Stimulated activated CD8-positive, alpha-beta memory T cell treated with anti-CD3 and anti-CD28 coated beads, Interleukin-15, amount 100 ng/mL, for 1 hour (primary cell): Measurements from ENCODE around the gene NEIL3.

Experiments used
- DNase-seq: peaks from one replicate; pipeline ENCODE4 v3.0.0-alpha.2; 2020; ENCODE audit warnings: low read depth

NEIL3 gene

DNA sequence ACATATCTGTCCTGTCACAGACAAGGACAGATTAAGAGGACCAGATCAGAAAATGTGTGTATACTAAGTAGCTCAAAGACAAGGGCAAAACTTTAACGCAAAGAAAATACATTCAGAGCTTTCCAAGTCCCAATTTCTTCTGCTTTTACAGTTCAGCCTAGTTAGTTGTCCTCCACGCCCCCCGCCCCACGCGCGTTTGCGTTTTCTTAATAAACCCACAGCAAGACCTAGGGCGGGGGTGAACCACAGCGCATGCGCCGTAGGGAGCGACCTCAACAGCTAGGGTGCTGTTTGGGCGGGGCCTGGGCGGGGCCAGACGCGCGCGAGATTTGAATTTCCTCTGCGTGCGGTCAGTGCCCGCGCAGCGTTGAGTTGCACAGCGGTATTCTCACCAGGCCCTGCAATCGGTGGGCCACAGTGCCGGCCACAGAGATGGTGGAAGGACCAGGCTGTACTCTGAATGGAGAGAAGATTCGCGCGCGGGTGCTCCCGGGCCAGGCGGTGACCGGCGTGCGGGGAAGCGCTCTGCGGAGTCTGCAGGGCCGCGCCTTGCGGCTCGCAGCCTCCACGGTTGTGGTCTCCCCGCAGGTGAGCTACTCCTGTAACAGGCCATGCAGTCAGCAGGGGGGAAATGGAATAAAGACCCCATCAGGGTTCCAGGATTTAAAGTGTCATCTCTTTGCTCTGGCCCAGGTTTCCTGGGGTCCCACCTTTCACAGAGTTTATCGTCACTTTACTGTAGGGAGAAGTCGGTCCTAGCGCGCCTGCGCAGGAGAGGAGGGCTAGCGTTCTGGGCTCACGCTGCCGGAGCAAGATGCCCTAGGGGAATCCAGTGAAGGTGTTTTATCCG lies at the start of gene NEIL3:
NEIL3 (plus strand) TSS at position 353 of the 850 bp plus-strand sequence; CDS start at position 433, 80 bp downstream.
- DNase-seq, result peak; percentile 96

GRCh38 chr4:177263818-177264217 lies 45.9 kb upstream of the NEIL3 start:
- DNase-seq, result no peak

- no peak for DNase-seq
Observed at GRCh38 chr4:177264788-177265422, 44.8 kb upstream of the NEIL3 start.

- no peak for DNase-seq
Observed at GRCh38 chr4:177265729-177266128, 43.9 kb upstream of the NEIL3 start.

DNA sequence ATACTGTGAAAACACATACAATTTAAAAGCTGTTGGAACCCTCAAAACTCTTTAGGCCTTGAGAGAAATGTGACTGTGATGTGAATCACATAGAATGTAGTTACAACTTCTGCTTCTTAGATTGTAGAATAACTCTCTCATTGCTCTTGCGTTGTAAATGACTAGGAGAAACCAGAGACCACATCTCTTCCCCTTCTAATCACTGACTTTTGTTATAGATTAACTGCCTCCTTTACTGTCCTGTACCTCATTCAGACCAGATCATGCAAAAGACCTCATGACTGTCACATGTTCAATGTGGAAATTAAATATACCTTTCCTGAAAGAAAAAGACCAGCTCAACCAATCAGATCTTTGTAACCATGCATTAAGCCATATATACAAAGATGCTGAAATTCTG lies 43.2 kb upstream of the NEIL3 start:
- DNase-seq, result no peak

DNA sequence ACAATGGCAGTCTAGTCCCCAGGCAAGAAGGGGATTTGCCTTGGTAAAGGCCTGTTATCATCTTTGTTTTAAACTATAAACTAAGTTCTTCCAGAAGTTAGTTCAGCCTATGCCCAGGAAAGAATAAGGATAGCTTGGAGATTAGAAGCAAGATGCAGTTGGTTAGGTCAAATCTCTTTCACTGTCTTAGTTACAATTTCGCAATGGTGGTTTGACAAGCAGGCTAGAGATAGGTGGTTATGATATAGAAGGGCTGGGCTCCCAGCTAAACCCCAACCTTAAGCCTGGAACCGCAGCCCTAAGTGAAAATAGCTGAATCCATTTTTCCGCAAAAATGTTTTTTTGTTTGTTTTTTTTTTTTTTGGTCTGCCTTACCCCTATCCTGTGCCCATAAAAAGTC lies 41.8 kb upstream of the NEIL3 start:
- no peak for DNase-seq

DNA sequence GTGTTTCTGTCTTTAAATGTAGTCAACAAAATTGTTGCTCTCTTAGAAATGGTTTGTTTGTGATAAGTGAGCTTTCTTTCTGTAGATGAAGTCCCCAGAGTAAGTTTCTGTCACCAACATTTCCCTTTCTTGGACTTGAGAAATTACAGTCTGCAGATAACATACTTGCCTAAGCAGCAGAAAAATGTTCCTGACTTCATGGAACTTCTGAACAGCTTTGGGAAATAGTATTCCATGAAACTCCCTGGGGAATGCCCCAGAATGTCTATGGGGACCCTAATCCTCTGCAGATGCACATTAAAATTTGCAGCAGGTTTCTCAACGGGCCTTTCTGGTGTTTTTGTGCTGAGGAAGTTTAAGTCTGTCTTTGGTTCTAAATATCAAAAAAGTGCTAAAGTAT lies 38.6 kb upstream of the NEIL3 start:
- no peak for DNase-seq

GRCh38 chr4:177271915-177272766 lies 37.5 kb upstream of the NEIL3 start:
- DNase-seq, result no peak

- no peak for DNase-seq
Observed at GRCh38 chr4:177275999-177276398, 33.7 kb upstream of the NEIL3 start.

GRCh38 chr4:177281351-177281909 lies 28.2 kb upstream of the NEIL3 start:
- DNase-seq, result no peak

DNA sequence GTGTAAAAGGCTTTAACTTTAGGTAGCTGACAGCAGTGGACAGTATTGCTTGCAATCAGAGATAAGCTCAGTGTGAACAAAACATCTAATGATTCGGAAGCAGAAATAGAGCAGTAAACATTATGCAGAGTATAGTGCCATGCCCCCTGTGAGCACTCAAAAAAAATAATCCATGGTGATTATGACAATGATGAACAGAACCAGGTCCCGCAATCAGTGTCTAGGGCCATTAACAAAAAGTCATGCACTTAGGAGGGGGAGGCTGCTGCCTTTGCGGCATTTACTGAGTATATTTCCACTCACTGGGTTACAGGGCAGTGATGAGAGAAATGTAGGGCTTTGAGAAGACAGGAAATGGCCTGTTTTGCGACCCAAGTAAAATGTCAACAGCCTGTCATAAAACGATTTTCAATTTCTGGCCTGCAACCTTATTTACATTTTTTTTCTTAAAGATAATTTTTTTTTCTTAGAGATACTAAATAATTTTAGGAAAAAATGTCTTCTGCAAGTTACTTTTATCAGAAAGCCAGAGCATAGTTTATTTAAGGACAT lies 27.3 kb upstream of the NEIL3 start:
- DNase-seq, result no peak

DNA sequence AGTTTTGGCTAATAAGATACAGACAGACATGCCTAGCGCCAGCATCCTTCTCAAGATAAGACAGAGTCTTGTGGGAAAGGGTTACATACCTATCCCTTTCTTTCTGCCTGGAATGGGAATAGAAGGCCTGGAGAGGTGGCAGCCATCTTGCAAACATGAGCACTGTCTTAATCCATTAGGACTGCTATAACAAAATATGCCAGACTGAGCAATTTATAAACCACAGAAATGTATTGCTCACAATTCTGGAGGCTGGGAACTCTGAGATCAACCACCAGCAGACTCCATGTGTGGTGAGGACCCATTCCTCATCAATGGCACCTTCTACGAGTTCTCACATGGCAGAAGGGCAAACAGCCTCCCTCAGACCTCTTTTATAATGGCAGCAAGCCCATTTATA lies 26.5 kb upstream of the NEIL3 start:
- DNase-seq, result no peak

GRCh38 chr4:177285953-177286352 lies 23.7 kb upstream of the NEIL3 start:
- no peak for DNase-seq

- DNase-seq, result no peak
Observed at GRCh38 chr4:177287255-177287654, 22.4 kb upstream of the NEIL3 start.

DNA sequence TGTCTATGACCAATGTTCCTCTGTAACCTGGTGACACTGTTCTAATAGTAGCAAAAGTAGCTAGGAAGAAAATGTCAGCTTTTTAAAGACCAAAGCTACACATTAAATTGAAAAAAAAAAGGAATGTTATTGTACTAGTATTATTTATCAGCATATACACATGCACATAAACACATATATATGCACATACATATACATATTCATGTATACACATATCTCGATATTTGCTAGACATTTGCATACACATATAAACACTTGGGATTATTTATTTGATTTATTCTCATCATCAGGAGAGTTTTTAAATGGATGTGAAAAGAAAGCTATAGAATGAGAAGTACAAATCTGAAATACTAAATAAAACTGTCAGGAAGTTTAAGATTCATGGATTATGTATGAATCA lies 21.3 kb upstream of the NEIL3 start:
- no peak for DNase-seq

DNA sequence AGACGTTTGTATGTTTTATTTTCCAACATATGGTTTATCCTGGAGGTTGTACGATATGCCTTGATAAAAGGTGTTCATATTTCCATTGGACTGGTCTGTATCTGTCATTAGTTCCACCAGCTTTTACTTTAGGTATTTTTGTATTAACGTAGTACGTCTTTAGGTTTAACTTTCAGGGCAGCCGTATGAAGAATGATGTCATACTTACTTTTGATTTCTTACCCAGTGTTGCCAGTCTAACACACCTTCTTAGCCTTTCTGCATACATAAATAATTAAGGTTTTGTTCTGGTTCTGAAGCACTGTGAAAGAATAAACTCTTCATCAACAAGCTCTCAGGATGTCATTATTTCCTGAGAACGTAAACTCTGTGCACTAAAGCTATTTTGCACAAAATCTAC lies 18.9 kb upstream of the NEIL3 start:
- no peak for DNase-seq

DNA sequence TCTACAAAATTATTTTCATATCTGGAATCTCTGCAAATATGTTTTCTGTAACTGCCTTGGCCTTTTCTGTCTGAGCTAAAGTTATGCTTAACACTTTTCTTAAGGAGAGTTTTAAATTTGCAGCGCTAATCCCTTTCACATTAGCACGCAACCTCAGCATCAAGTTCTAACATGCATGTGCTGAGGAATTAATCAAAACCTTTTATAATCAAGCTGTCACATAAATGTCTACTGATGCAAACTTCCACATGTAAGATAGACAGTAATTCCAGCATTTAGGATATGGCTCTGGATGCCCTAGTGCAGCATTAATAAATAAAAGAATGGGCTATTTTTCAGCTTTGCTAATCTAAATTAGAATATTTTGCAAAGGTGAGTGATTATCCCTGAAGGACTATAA lies 17.5 kb upstream of the NEIL3 start:
- DNase-seq, result no peak

GRCh38 chr4:177293208-177294033 lies 16.3 kb upstream of the NEIL3 start:
- no peak for DNase-seq

DNA sequence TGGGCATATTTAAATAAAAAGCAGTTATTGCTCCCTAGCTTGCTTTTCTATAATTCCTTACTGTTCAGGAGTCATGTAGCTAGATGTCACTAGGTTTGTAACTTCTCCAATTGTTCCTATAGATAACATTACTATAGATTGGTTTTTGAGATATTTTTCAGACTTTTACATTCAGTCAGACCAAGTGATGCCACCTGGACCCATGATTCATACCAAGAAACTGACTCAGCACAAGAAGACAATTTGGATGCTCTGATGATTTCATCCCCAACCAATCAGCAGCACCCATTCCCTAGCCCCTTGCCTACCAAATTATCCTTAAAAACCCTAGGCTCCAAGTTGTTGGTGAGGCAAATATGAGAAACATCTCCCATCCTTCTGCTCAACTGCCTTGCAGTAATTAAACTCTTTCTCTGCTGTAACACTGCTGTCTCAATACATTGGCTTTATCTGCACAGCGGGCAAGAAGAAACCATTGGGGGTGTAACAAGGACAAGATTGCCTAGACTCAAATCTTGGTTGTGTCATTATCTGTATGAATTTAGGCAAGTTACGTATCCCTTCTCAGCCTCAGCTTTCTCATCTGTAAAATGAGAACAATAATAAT lies 11.8 kb upstream of the NEIL3 start:
- DNase-seq, result no peak

DNA sequence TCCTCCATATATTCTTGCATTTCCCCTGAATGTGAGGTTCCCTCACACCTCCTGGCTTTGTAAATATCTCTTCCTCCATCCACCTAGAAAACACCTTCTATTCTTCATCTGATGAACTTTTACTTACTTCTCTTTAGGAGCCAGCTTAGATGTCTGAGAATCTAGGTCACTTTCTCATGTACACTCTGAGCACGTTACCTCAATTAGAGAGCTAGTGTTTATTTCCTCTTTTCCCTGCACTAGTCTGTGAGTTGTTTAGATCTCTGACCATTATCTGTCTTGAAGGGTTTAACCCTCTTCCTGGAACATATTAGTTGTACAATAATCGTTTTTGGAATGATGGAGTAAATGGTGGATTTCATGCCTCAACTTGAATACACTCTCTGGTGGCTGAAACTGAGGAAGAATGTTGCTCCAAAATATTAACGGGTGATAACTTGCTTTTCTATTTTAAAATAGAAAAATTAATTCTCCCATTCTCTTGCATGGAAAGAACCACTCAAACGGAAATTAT lies 8.5 kb upstream of the NEIL3 start:
- DNase-seq, result no peak
